ENCODE measurements around the gene LTF.

- TF ChIP-seq, protein P1, sequence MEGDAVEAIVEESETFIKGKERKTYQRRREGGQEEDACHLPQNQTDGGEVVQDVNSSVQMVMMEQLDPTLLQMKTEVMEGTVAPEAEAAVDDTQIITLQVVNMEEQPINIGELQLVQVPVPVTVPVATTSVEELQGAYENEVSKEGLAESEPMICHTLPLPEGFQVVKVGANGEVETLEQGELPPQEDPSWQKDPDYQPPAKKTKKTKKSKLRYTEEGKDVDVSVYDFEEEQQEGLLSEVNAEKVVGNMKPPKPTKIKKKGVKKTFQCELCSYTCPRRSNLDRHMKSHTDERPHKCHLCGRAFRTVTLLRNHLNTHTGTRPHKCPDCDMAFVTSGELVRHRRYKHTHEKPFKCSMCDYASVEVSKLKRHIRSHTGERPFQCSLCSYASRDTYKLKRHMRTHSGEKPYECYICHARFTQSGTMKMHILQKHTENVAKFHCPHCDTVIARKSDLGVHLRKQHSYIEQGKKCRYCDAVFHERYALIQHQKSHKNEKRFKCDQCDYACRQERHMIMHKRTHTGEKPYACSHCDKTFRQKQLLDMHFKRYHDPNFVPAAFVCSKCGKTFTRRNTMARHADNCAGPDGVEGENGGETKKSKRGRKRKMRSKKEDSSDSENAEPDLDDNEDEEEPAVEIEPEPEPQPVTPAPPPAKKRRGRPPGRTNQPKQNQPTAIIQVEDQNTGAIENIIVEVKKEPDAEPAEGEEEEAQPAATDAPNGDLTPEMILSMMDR (tag by site-specific recombination; IDR thresholded peaks at IDR 0.05), result no peak
- TF ChIP-seq, protein P2, sequence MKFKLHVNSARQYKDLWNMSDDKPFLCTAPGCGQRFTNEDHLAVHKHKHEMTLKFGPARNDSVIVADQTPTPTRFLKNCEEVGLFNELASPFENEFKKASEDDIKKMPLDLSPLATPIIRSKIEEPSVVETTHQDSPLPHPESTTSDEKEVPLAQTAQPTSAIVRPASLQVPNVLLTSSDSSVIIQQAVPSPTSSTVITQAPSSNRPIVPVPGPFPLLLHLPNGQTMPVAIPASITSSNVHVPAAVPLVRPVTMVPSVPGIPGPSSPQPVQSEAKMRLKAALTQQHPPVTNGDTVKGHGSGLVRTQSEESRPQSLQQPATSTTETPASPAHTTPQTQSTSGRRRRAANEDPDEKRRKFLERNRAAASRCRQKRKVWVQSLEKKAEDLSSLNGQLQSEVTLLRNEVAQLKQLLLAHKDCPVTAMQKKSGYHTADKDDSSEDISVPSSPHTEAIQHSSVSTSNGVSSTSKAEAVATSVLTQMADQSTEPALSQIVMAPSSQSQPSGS (tag by site-specific recombination; IDR thresholded peaks at IDR 0.05; ENCODE audit: low read depth), result no peak
- TF ChIP-seq MYNN (tag by site-specific recombination; IDR thresholded peaks at IDR 0.05; ENCODE audit: borderline replicate concordance) (no peak), YY1 (tag by site-specific recombination; IDR thresholded peaks at IDR 0.05) (no peak)
Observed at GRCh38 chr3:46460051-46460450, 4.7 kb downstream of the LTF start.
